Mesenchymal stem cell (in vitro differentiated cells and primary cell): Measurements from ENCODE around the gene EML2.
A peak's percentile ranks its signal among the peaks of the same experiment; 100 is the strongest.

ENCODE experiments used
- DNase-seq: peaks from one replicate; pipeline ENCODE4 v3.0.0-alpha.2; 2013
- H2AFZ ChIP-seq: one replicate; pipeline ENCODE4 v1.6.1; 2013; ENCODE audit warnings: low read depth, mild to moderate bottlenecking, control low read depth, inconsistent platforms, low read length, moderate library complexity
- H2AK5ac ChIP-seq: 2 replicates; pipeline ENCODE4 v1.6.1; 2013; ENCODE audit warnings: low read length, moderate library complexity, mild to moderate bottlenecking, inconsistent platforms; ENCODE audit not compliant: severe bottlenecking
- H2BK120ac ChIP-seq: one replicate; pipeline ENCODE4 v1.6.1; 2013; ENCODE audit warnings: low read depth, mild to moderate bottlenecking, inconsistent platforms, low read length, moderate library complexity
- H2BK12ac ChIP-seq, 2 experiments: one replicate each; pipeline ENCODE4 v1.6.1; 2013; ENCODE audit warnings: inconsistent platforms in 2 of 2, low read length in 2 of 2, mild to moderate bottlenecking in 2 of 2, moderate library complexity in 2 of 2, control low read depth in 1 of 2
- H2BK15ac ChIP-seq: one replicate; pipeline ENCODE4 v1.6.1; 2013; ENCODE audit warnings: mild to moderate bottlenecking, low read depth, inconsistent platforms; ENCODE audit not compliant: poor library complexity, severe bottlenecking
- H2BK5ac ChIP-seq: 2 replicates; pipeline ENCODE4 v1.6.1; 2013; ENCODE audit warnings: low read depth, mild to moderate bottlenecking, low read length, control low read depth, inconsistent platforms; ENCODE audit not compliant: poor library complexity, severe bottlenecking
- H3K14ac ChIP-seq, 2 experiments: one replicate each; pipeline ENCODE4 v1.6.1; 2013; ENCODE audit warnings: inconsistent platforms in 2 of 2, low read length in 2 of 2, control low read depth in 1 of 2, mild to moderate bottlenecking in 1 of 2, moderate library complexity in 1 of 2
- H3K18ac ChIP-seq, 2 experiments: one replicate each; pipeline ENCODE4 v1.6.1; 2013; ENCODE audit warnings: inconsistent platforms in 2 of 2, low read length in 2 of 2, control low read depth in 1 of 2, low read depth in 1 of 2, mild to moderate bottlenecking in 1 of 2
- H3K23ac ChIP-seq, 2 experiments: one replicate each; pipeline ENCODE4 v1.6.1; 2013; ENCODE audit warnings: inconsistent platforms in 2 of 2, low read length in 2 of 2, mild to moderate bottlenecking in 2 of 2, moderate library complexity in 2 of 2, control low read depth in 1 of 2
- H3K27ac ChIP-seq: 2 replicates; pipeline ENCODE4 v1.5.1; 2013; ENCODE audit warnings: mild to moderate bottlenecking, moderate library complexity, low read length, control low read depth, inconsistent platforms; ENCODE audit not compliant: poor library complexity, severe bottlenecking
- H3K27me3 ChIP-seq, 2 experiments: 2 replicates each; pipeline versions ENCODE4 v1.6.1 to v1.7.0; 2013; ENCODE audit warnings: low read length in 2 of 2, mild to moderate bottlenecking in 2 of 2, moderate library complexity in 2 of 2, control low read depth in 1 of 2, inconsistent platforms in 1 of 2; ENCODE audit not compliant: control insufficient read depth in 1 of 2, insufficient read depth in 1 of 2
- H3K36me3 ChIP-seq, 2 experiments: 2 replicates each; pipeline versions ENCODE4 v1.6.1 to v1.7.0; 2013; ENCODE audit warnings: low read length in 2 of 2, control low read depth in 1 of 2, inconsistent platforms in 1 of 2, low read depth in 1 of 2, mild to moderate bottlenecking in 1 of 2; ENCODE audit not compliant: insufficient read depth in 2 of 2, control insufficient read depth in 1 of 2
- H3K4ac ChIP-seq, 2 experiments: one replicate each; pipeline ENCODE4 v1.6.1; 2013; ENCODE audit warnings: inconsistent platforms in 2 of 2, low read length in 2 of 2, mild to moderate bottlenecking in 2 of 2, moderate library complexity in 2 of 2, control low read depth in 1 of 2, low read depth in 1 of 2
- H3K4me1 ChIP-seq: 2 replicates; pipeline ENCODE4 v1.6.1; 2013; ENCODE audit warnings: low read depth, low read length, control low read depth; ENCODE audit not compliant: control insufficient read depth, insufficient read depth
- H3K4me2 ChIP-seq: 2 replicates; pipeline ENCODE4 v1.6.1; 2013; ENCODE audit warnings: low read length, mild to moderate bottlenecking, inconsistent platforms; ENCODE audit not compliant: poor library complexity, severe bottlenecking
- H3K4me3 ChIP-seq, 2 experiments: 2 replicates each; pipeline versions ENCODE4 v1.5.1 to v1.7.0; 2013; ENCODE audit warnings: low read length in 2 of 2, mild to moderate bottlenecking in 2 of 2, control low read depth in 1 of 2, low read depth in 1 of 2; ENCODE audit not compliant: insufficient read depth in 1 of 2
- H3K79me1 ChIP-seq: replicated peaks from 2 replicates; pipeline ENCODE4 v1.6.1; 2013; ENCODE audit warnings: mild to moderate bottlenecking, control low read depth, low read length, inconsistent platforms; ENCODE audit not compliant: poor library complexity, severe bottlenecking
- H3K9ac ChIP-seq: 2 replicates; pipeline ENCODE4 v1.7.0; 2013; ENCODE audit warnings: mild to moderate bottlenecking, low read length, moderate library complexity
- H3K9me3 ChIP-seq: 2 replicates; pipeline ENCODE4 v1.7.0; 2013; ENCODE audit warnings: mild to moderate bottlenecking, low read length; ENCODE audit not compliant: control insufficient read depth
- H4K8ac ChIP-seq: one replicate; pipeline ENCODE4 v1.6.1; 2013; ENCODE audit warnings: inconsistent platforms, mild to moderate bottlenecking, low read length, moderate library complexity
- H4K91ac ChIP-seq: one replicate; pipeline ENCODE4 v1.6.1; 2013; ENCODE audit warnings: mild to moderate bottlenecking, low read length, inconsistent platforms
- WGBS: methylation state at CpG from one replicate; pipeline ENCODE4 v1.1.7; 2013; ENCODE audit warnings: mixed read lengths; 5-methylcytosine and 5-hydroxymethylcytosine counted together

Gene EML2

GRCh38 chr19:45646345-45646698 is 7.1 kb upstream of the EML2 start:
- H3K18ac ChIP-seq, result no peak overlapping the region
- H2AFZ ChIP-seq, result peak overlapping the region; percentile 39
- H3K36me3 ChIP-seq, result no peaks in the 10 kb centered on the region
- no peaks in the 10 kb centered on the region for H3K9me3 ChIP-seq
- peak overlapping the region; percentile 85 for H2AK5ac ChIP-seq
- no peak overlapping the region for H2BK120ac ChIP-seq
- H3K4ac ChIP-seq, result no peak overlapping the region
- H3K27me3 ChIP-seq, result peaks cover 0 to 24% of the 10 kb centered on the region in 2 experiments
- no peak overlapping the region for H4K8ac ChIP-seq
- peak overlapping the region; percentile 86 for H3K27ac ChIP-seq
- H3K4me3 ChIP-seq, result peak overlapping the region in 1 of 2 experiments; percentile 66
- no peak overlapping the region for H2BK15ac ChIP-seq
- no peak overlapping the region for H3K23ac ChIP-seq
- no peak for DNase-seq
- peak overlapping the region in 1 of 2 experiments; percentile 61 for H2BK12ac ChIP-seq
- H3K4me2 ChIP-seq, result peak overlapping the region; percentile 74
- no peak overlapping the region for H3K14ac ChIP-seq
- H4K91ac ChIP-seq, result no peak overlapping the region
- H3K4me1 ChIP-seq, result peaks cover 27% of the 10 kb centered on the region
- H3K79me1 ChIP-seq, result no peaks in the 10 kb centered on the region
- H2BK5ac ChIP-seq, result no peak overlapping the region
- H3K9ac ChIP-seq, result no peak overlapping the region
- 20% methylated on average over 9 of the region's 9 CpGs for WGBS

- H3K36me3 ChIP-seq, result no peaks in the 10 kb centered on the region
- peaks cover 31% of the 10 kb centered on the region for H3K4me1 ChIP-seq
- H3K4me2 ChIP-seq, result peak overlapping the region; percentile 74
- no peak overlapping the region for H2AFZ ChIP-seq
- H2BK5ac ChIP-seq, result peak overlapping the region; percentile 69
- no peak overlapping the region for H2BK15ac ChIP-seq
- H2AK5ac ChIP-seq, result no peak overlapping the region
- no peaks in the 10 kb centered on the region for H3K79me1 ChIP-seq
- peaks cover 0 to 24% of the 10 kb centered on the region in 2 experiments for H3K27me3 ChIP-seq
- under 1% methylated on average over 15 of the region's 27 CpGs for WGBS
- no peak overlapping the region for H3K9ac ChIP-seq
- peak; percentile 98 for DNase-seq
- no peak overlapping the region for H4K91ac ChIP-seq
- no peak overlapping the region for H3K14ac ChIP-seq
- H3K23ac ChIP-seq, result no peak overlapping the region
- H3K18ac ChIP-seq, result peak overlapping the region in 1 of 2 experiments; percentile 34
- H4K8ac ChIP-seq, result no peak overlapping the region
- peak overlapping the region; percentile 86 for H3K27ac ChIP-seq
- no peak overlapping the region for H2BK120ac ChIP-seq
- H3K9me3 ChIP-seq, result no peaks in the 10 kb centered on the region
- peak overlapping the region; percentile 26 to 66 for H3K4me3 ChIP-seq
- H3K4ac ChIP-seq, result no peak overlapping the region
- H2BK12ac ChIP-seq, result no peak overlapping the region
These were observed 6.6 kb upstream of the EML2 start for GRCh38 chr19:45645631-45646344.

- H2BK15ac ChIP-seq, result no peak overlapping the region
- H3K4me1 ChIP-seq, result peaks cover 32% of the 10 kb centered on the region
- WGBS, result 42% methylated on average over 30 of the region's 35 CpGs
- no peak overlapping the region for H2BK120ac ChIP-seq
- no peak overlapping the region for H3K27ac ChIP-seq
- H2BK12ac ChIP-seq, result no peak overlapping the region
- H4K91ac ChIP-seq, result no peak overlapping the region
- H2AFZ ChIP-seq, result no peak overlapping the region
- peak overlapping the region in 1 of 2 experiments; percentile 28 for H3K18ac ChIP-seq
- no peak overlapping the region for H3K14ac ChIP-seq
- peak overlapping the region; percentile 35 for H3K4me2 ChIP-seq
- peaks cover 0 to 24% of the 10 kb centered on the region in 2 experiments for H3K27me3 ChIP-seq
- H3K79me1 ChIP-seq, result no peaks in the 10 kb centered on the region
- no peaks in the 10 kb centered on the region for H3K36me3 ChIP-seq
- H2BK5ac ChIP-seq, result no peak overlapping the region
- H2AK5ac ChIP-seq, result no peak overlapping the region
- DNase-seq, result no peak
- H3K9me3 ChIP-seq, result no peaks in the 10 kb centered on the region
- H3K23ac ChIP-seq, result no peak overlapping the region
- H3K4ac ChIP-seq, result no peak overlapping the region
- H4K8ac ChIP-seq, result no peak overlapping the region
- peak overlapping the region in 1 of 2 experiments; percentile 66 for H3K4me3 ChIP-seq
- H3K9ac ChIP-seq, result no peak overlapping the region
These were observed 6.0 kb upstream of the EML2 start for GRCh38 chr19:45645068-45645630.

GRCh38 chr19:45643927-45644771 is 5.0 kb upstream of the EML2 start:
- no peak overlapping the region for H3K4me3 ChIP-seq
- 51% methylated on average over 13 of the region's 14 CpGs for WGBS

More at GRCh38 chr19:45643927-45644771, 5.0 kb upstream of the EML2 start:
- peaks cover 0 to 24% of the 10 kb centered on the region in 2 experiments for H3K27me3 ChIP-seq
- H3K36me3 ChIP-seq, result no peaks in the 10 kb centered on the region
- peak overlapping the region in 1 of 2 experiments; percentile 22 for H3K4ac ChIP-seq
- peak overlapping the region; percentile 0 for H2AFZ ChIP-seq
- H3K18ac ChIP-seq, result no peak overlapping the region
- H2BK12ac ChIP-seq, result peak overlapping the region in 1 of 2 experiments; percentile 10
- no peaks in the 10 kb centered on the region for H3K79me1 ChIP-seq
- no peak overlapping the region for H3K23ac ChIP-seq
- no peak overlapping the region for H3K9ac ChIP-seq
- H4K91ac ChIP-seq, result no peak overlapping the region
- peak overlapping the region; percentile 77 for H3K4me2 ChIP-seq
- no peak overlapping the region for H4K8ac ChIP-seq
- no peak overlapping the region for H2AK5ac ChIP-seq
- no peak overlapping the region for H3K27ac ChIP-seq
- no peaks in the 10 kb centered on the region for H3K9me3 ChIP-seq
- no peak overlapping the region for H2BK120ac ChIP-seq
- no peak overlapping the region for H3K14ac ChIP-seq
- H2BK15ac ChIP-seq, result no peak overlapping the region
- peaks cover 34% of the 10 kb centered on the region for H3K4me1 ChIP-seq
- H2BK5ac ChIP-seq, result no peak overlapping the region
- no peak for DNase-seq
